ENCODE data around the gene DDR2. TPM values are rescaled to one million over a fixed set of nuclear protein-coding genes. Genes with fewer than 3 reads are reported as not detected.

DDR2 gene
- total RNA-seq, 1 donor from 2014 or later: 3.9 TPM

GRCh38 chr1:162663086-162663485, 30.8 kb downstream of the DDR2 start:
- Mint-ChIP-seq H3K27ac (ENCODE audit: unreplicated experiment) (no peak overlapping the region), H3K36me3 (ENCODE audit: low read depth) (no peaks in the 10 kb centered on the region), H3K27me3 (ENCODE audit: low read depth) (no peaks in the 10 kb centered on the region), H3K4me1 (no peaks in the 10 kb centered on the region), H3K4me3 (no peak overlapping the region), H3K9me3 (no peaks in the 10 kb centered on the region)
- no peak for DNase-seq (ENCODE audit: low read depth, low spot score)
- TF ChIP-seq CTCF (conservative IDR thresholded peaks at IDR 0.05): no peak

GRCh38 chr1:162663589-162664106, 31.4 kb downstream of the DDR2 start:
- DNase-seq (ENCODE audit: low read depth, low spot score): no peak
- no peaks in the 10 kb centered on the region for H3K36me3 Mint-ChIP-seq (ENCODE audit: low read depth)
- no peaks in the 10 kb centered on the region for H3K27me3 Mint-ChIP-seq (ENCODE audit: low read depth)
- no peak for TF ChIP-seq CTCF (conservative IDR thresholded peaks at IDR 0.05)
- no peaks in the 10 kb centered on the region for H3K9me3 Mint-ChIP-seq
- H3K27ac Mint-ChIP-seq (ENCODE audit: unreplicated experiment): no peak overlapping the region
- no peak overlapping the region for H3K4me3 Mint-ChIP-seq
- no peaks in the 10 kb centered on the region for H3K4me1 Mint-ChIP-seq

GRCh38 chr1:162666006-162666645, 33.9 kb downstream of the DDR2 start:
- TF ChIP-seq CTCF (conservative IDR thresholded peaks at IDR 0.05): no peak
- H3K4me1 Mint-ChIP-seq: no peaks in the 10 kb centered on the region
- no peaks in the 10 kb centered on the region for H3K9me3 Mint-ChIP-seq
- no peaks in the 10 kb centered on the region for H3K27me3 Mint-ChIP-seq (ENCODE audit: low read depth)
- no peak for DNase-seq (ENCODE audit: low read depth, low spot score)
- no peak overlapping the region for H3K27ac Mint-ChIP-seq (ENCODE audit: unreplicated experiment)
- H3K4me3 Mint-ChIP-seq: no peak overlapping the region
- H3K36me3 Mint-ChIP-seq (ENCODE audit: low read depth): no peaks in the 10 kb centered on the region

- DNase-seq (ENCODE audit: low read depth, low spot score): no peak
- no peaks in the 10 kb centered on the region for H3K4me1 Mint-ChIP-seq
- H3K9me3 Mint-ChIP-seq: no peaks in the 10 kb centered on the region
- H3K36me3 Mint-ChIP-seq (ENCODE audit: low read depth): no peaks in the 10 kb centered on the region
- H3K4me3 Mint-ChIP-seq: no peak overlapping the region
- TF ChIP-seq CTCF (conservative IDR thresholded peaks at IDR 0.05): no peak
- H3K27me3 Mint-ChIP-seq (ENCODE audit: low read depth): no peaks in the 10 kb centered on the region
- no peak overlapping the region for H3K27ac Mint-ChIP-seq (ENCODE audit: unreplicated experiment)
Observed at GRCh38 chr1:162667381-162668080, 35.3 kb downstream of the DDR2 start.

GRCh38 chr1:162670928-162671663, 38.8 kb downstream of the DDR2 start:
- Mint-ChIP-seq H3K4me1 (no peaks in the 10 kb centered on the region), H3K27me3 (ENCODE audit: low read depth) (no peaks in the 10 kb centered on the region)
- TF ChIP-seq CTCF (conservative IDR thresholded peaks at IDR 0.05): no peak

More at GRCh38 chr1:162670928-162671663, 38.8 kb downstream of the DDR2 start:
- no peak overlapping the region for H3K4me3 Mint-ChIP-seq
- DNase-seq (ENCODE audit: low read depth, low spot score): no peak
- no peak overlapping the region for H3K27ac Mint-ChIP-seq (ENCODE audit: unreplicated experiment)
- H3K36me3 Mint-ChIP-seq (ENCODE audit: low read depth): no peaks in the 10 kb centered on the region
- no peaks in the 10 kb centered on the region for H3K9me3 Mint-ChIP-seq

All from neural crest cell (in vitro differentiated cells).